SK-N-SH (cell line): ENCODE data around the gene FAHD1. TPM values are rescaled to one million over a fixed set of nuclear protein-coding genes. Genes with fewer than 3 reads are reported as not detected.

Experiments used
- CTCF ChIA-PET: fragments of 300-600, 350-600 bp; formaldehyde crosslinking; extraction: SDS; loops from one replicate; lab custom pipeline; 2021; lab: Yijun Ruan, JAX
- POLR2A ChIA-PET: fragments of 350-600 bp; sonication (Branson Sonifier 250); formaldehyde crosslinking; extraction: SDS; loops from one replicate; lab custom pipeline; 2020; ENCODE audit warnings: antibody characterized with exemption, inconsistent platforms; lab: Yijun Ruan, JAX
- DNase-seq: peaks from one replicate; pipeline ENCODE4 v3.0.0; 2012
- H2AFZ ChIP-seq: fragments of 200-600 bp; sonication (generic); 2 replicates; pipeline ENCODE4 v1.8.1; 2016; ENCODE audit warnings: antibody characterized with exemption, mild to moderate bottlenecking, low read depth
- H3F3A ChIP-seq: fragments of 200-600 bp; sonication (generic); replicated peaks from 2 replicates; pipeline ENCODE3; 2016; ENCODE audit warnings: antibody characterized with exemption, mild to moderate bottlenecking; ENCODE audit not compliant: insufficient read depth
- H3K27ac ChIP-seq, 2 experiments: fragments of 200-500 bp in 1 of 2; fragments of 200-600 bp in 1 of 2; sonication (Bioruptor generic) in 1 of 2; sonication (generic), shearing (Covaris generic) in 1 of 2; 2 replicates each; pipeline versions ENCODE4 v1.5.1 to v1.6.1; 2014 to 2016; ENCODE audit warnings: low read depth in 2 of 2, inconsistent platforms in 1 of 2, low read length in 1 of 2, mild to moderate bottlenecking in 1 of 2, mixed read lengths in 1 of 2
- H3K27me3 ChIP-seq: fragments of 200-600 bp; sonication (generic), shearing (Covaris generic); 2 replicates; pipeline ENCODE4 v1.6.1; 2016; ENCODE audit warnings: mixed run types; ENCODE audit not compliant: insufficient read depth
- H3K36me3 ChIP-seq, 2 experiments: fragments of 200-500 bp in 1 of 2; fragments of 200-600 bp in 1 of 2; sonication (Bioruptor generic) in 1 of 2; sonication (generic) in 1 of 2; replicated peaks in 1 of 2; 2 replicates each; pipeline versions ENCODE3 to v1.5.1; 2014 to 2016; ENCODE audit warnings: low read length in 1 of 2, mild to moderate bottlenecking in 1 of 2; ENCODE audit not compliant: insufficient read depth in 2 of 2, control insufficient read depth in 1 of 2
- H3K4me1 ChIP-seq, 2 experiments: fragments of 200-500 bp in 1 of 2; fragments of 200-600 bp in 1 of 2; sonication (Bioruptor generic) in 1 of 2; sonication (generic), shearing (Covaris generic) in 1 of 2; 2 replicates each; pipeline versions ENCODE4 v1.5.1 to v1.6.1; 2014 to 2016; ENCODE audit warnings: low read depth in 1 of 2, low read length in 1 of 2, mixed run types in 1 of 2; ENCODE audit not compliant: insufficient read depth in 2 of 2, control insufficient read depth in 1 of 2
- H3K4me2 ChIP-seq: fragments of 200-600 bp; sonication (generic), shearing (Covaris generic); 2 replicates; pipeline ENCODE4 v1.6.1; 2017; ENCODE audit warnings: mixed run types
- H3K4me3 ChIP-seq, 2 experiments: fragments of 200-500 bp in 1 of 2; fragments of 200-600 bp in 1 of 2; sonication (Bioruptor generic) in 1 of 2; sonication (generic), shearing (Covaris generic) in 1 of 2; 2 replicates each; pipeline versions ENCODE4 v1.5.1 to v1.8.1; 2014 to 2016; ENCODE audit warnings: low read depth in 2 of 2, inconsistent platforms in 1 of 2, low read length in 1 of 2, mild to moderate bottlenecking in 1 of 2, mixed read lengths in 1 of 2, moderate library complexity in 1 of 2
- H3K79me2 ChIP-seq: fragments of 200-600 bp; sonication (generic); 2 replicates; pipeline ENCODE4 v1.8.1; 2017; ENCODE audit warnings: mild to moderate bottlenecking; ENCODE audit not compliant: insufficient read depth
- H3K9ac ChIP-seq: fragments of 200-600 bp; sonication (generic); 2 replicates; pipeline ENCODE4 v1.6.1; 2017; ENCODE audit warnings: mixed run types
- H3K9me2 ChIP-seq: fragments of 200-600 bp; sonication (generic); 2 replicates; pipeline ENCODE4 v1.6.1; 2017; ENCODE audit warnings: mixed run types
- H3K9me3 ChIP-seq: fragments of 200-600 bp; sonication (generic); 2 replicates; pipeline ENCODE4 v1.6.1; 2017; ENCODE audit warnings: mixed run types, mild to moderate bottlenecking, moderate library complexity
- H4K20me1 ChIP-seq: fragments of 200-600 bp; sonication (generic); 2 replicates; pipeline ENCODE4 v1.6.1; 2017; ENCODE audit warnings: mild to moderate bottlenecking, mixed run types; ENCODE audit not compliant: insufficient read depth
- CHD2 ChIP-seq: fragments of 150-350 bp; IDR thresholded peaks from 2 replicates; pipeline ENCODE4 v1.6.1; 2018; ENCODE audit warnings: low read length; ENCODE audit not compliant: partially characterized antibody
- FOSL2 ChIP-seq: IDR thresholded peaks from 2 replicates; pipeline ENCODE4 v1.4.0; 2012; ENCODE audit warnings: low read depth, mild to moderate bottlenecking, moderate library complexity, borderline replicate concordance
- FOXJ3 ChIP-seq: sonication (generic); formaldehyde crosslinking; IDR thresholded peaks from 2 replicates; pipeline ENCODE4 v1.5.1; 2020; ENCODE audit warnings: mild to moderate bottlenecking, missing genetic modification reagents
- FOXM1 ChIP-seq: IDR thresholded peaks from 2 replicates; pipeline ENCODE4 v1.4.0; 2012; ENCODE audit warnings: low read depth, mild to moderate bottlenecking
- IRF3 ChIP-seq: fragments of 150-350 bp; IDR thresholded peaks from 2 replicates; pipeline ENCODE4 v1.6.1; 2016; ENCODE audit warnings: mild to moderate bottlenecking, low read depth, low read length
- JUND ChIP-seq: IDR thresholded peaks from 2 replicates; pipeline ENCODE4 v1.4.0; 2012
- MXI1 ChIP-seq: IDR thresholded peaks from 2 replicates; pipeline ENCODE4 v1.6.1; 2012; ENCODE audit warnings: mild to moderate bottlenecking, low read depth, low read length, improper control_type of control experiment
- NFIC ChIP-seq: IDR thresholded peaks from 2 replicates; pipeline ENCODE4 v1.4.0; 2012; ENCODE audit warnings: borderline replicate concordance
- NRF1 ChIP-seq: IDR thresholded peaks from 2 replicates; pipeline ENCODE4 v1.6.1; 2012; ENCODE audit warnings: low read depth, mild to moderate bottlenecking, low read length
- RAD21 ChIP-seq: IDR thresholded peaks from 2 replicates; pipeline ENCODE4 v1.6.1; 2012; ENCODE audit warnings: mild to moderate bottlenecking, low read length
- RCOR1 ChIP-seq: fragments of 150-350 bp; IDR thresholded peaks from 2 replicates; pipeline ENCODE4 v1.6.1; 2017; ENCODE audit warnings: antibody characterized with exemption, low read length
- RFX5 ChIP-seq: IDR thresholded peaks from 2 replicates; pipeline ENCODE4 v1.6.1; 2012; ENCODE audit warnings: mild to moderate bottlenecking, improper control_type of control experiment, low read length
- SIN3A ChIP-seq: IDR thresholded peaks from 2 replicates; pipeline ENCODE4 v1.6.1; 2012; ENCODE audit warnings: low read depth, mild to moderate bottlenecking, low read length, moderate library complexity, borderline replicate concordance
- SMC3 ChIP-seq: IDR thresholded peaks from 2 replicates; pipeline ENCODE4 v1.6.1; 2012; ENCODE audit warnings: low read depth, low read length, improper control_type of control experiment
- TAF1 ChIP-seq: IDR thresholded peaks from 2 replicates; pipeline ENCODE4 v1.6.1; 2012; ENCODE audit warnings: low read depth, mild to moderate bottlenecking, low read length, moderate library complexity, borderline replicate concordance
- TCF12 ChIP-seq: IDR thresholded peaks from 2 replicates; pipeline ENCODE4 v1.4.0; 2012
- TEAD4 ChIP-seq: IDR thresholded peaks from 2 replicates; pipeline ENCODE4 v1.4.0; 2012; ENCODE audit warnings: mild to moderate bottlenecking, borderline replicate concordance; ENCODE audit not compliant: insufficient read depth
- ZBTB33 ChIP-seq: IDR thresholded peaks from 2 replicates; pipeline ENCODE4 v1.4.0; 2012; ENCODE audit warnings: low read depth, borderline replicate concordance
- WGBS: methylation state at CpG from one replicate; pipeline ENCODE4 v1.1.6; 2017; ENCODE audit warnings: low lambda C conversion rate; 5-methylcytosine and 5-hydroxymethylcytosine counted together
- polyA plus RNA-seq, 3 experiments: library from polyadenylated mRNA; depleted of rRNA; stranded (reverse); fragments of >200 nt; gene quantifications; 2 replicates each; pipeline ENCODE4 v1.2.3, GENCODE V29; 2012
- TF ChIP-seq, protein P1 (sequence below): fragments of 200-600 bp; sonication (generic); IDR thresholded peaks from 2 replicates; pipeline ENCODE4 v1.6.1; 2017; ENCODE audit warnings: antibody characterized with exemption, mild to moderate bottlenecking, moderate library complexity
- TF ChIP-seq, protein P2 (sequence below): IDR thresholded peaks from 2 replicates; pipeline ENCODE4 v1.6.1; 2012; ENCODE audit warnings: mild to moderate bottlenecking, low read depth, low read length, moderate library complexity

FAHD1 gene
- polyA plus RNA-seq, 1 of the 3 experiments (the other 2 are of a cell fraction), result 59.0 TPM

DNA sequence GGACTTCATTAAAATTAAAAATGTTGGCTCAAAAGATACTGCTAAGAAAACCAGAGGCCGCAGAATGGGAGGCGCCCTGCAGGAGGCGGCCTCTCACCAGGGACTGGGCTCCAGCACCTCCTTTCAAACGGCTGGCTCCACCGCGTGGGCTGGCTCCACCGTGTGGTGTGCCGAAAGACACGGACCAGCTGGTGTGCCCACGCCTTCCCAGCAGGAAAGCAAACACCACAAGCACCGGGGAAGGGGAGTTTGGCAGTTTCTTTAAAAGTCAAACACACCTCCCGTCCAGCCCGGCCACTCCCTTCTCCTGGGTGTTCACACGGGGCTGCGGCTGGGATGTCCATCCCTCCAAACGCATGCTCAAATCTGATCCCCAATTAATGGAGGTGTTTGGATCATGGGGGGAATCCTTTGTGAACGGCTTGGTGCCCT, 14.3 kb upstream of the FAHD1 start:
- H3K4me1 ChIP-seq, result no peaks in the 10 kb centered on the region
- H3K27me3 ChIP-seq, result no peaks in the 10 kb centered on the region
- H3K4me3 ChIP-seq, result no peak overlapping the region
- peaks cover 7% of the 10 kb centered on the region for H3F3A ChIP-seq
- H3K36me3 ChIP-seq, result peaks cover 0 to 20% of the 10 kb centered on the region in 2 experiments
- no peak overlapping the region for H3K27ac ChIP-seq
- ChIA-PET CTCF (interaction anchor here (0.7 to 2.0 kb wide), 3 partner anchors 14 to 654 kb away, joined by 3 to 7 read pairs (median 3); partner anchors contain the start of genes FAHD1 and HAGH), POLR2A (interaction anchor here (1.3 kb wide), 1 partner anchor 14 kb away, joined by 3 read pairs; the partner anchor contains the start of genes FAHD1 and HAGH)
- H3K4me2 ChIP-seq, result no peak overlapping the region
- no peaks in the 10 kb centered on the region for H4K20me1 ChIP-seq
- no peak for TF ChIP-seq FOSL2
- TF ChIP-seq RFX5, result no peak
- TF ChIP-seq IRF3, result no peak
- TF ChIP-seq NRF1, result no peak
- TF ChIP-seq SIN3A, result no peak
- no peak for TF ChIP-seq CHD2
- no peak for TF ChIP-seq TEAD4
- peak; percentile 47; the same call in 1 of the 2 replicates for TF ChIP-seq MXI1
- TF ChIP-seq TCF12, result no peak
- TF ChIP-seq FOXJ3 (CRISPR knock-in tag), result no peak
- no peak for TF ChIP-seq TAF1
- TF ChIP-seq, protein P1, sequence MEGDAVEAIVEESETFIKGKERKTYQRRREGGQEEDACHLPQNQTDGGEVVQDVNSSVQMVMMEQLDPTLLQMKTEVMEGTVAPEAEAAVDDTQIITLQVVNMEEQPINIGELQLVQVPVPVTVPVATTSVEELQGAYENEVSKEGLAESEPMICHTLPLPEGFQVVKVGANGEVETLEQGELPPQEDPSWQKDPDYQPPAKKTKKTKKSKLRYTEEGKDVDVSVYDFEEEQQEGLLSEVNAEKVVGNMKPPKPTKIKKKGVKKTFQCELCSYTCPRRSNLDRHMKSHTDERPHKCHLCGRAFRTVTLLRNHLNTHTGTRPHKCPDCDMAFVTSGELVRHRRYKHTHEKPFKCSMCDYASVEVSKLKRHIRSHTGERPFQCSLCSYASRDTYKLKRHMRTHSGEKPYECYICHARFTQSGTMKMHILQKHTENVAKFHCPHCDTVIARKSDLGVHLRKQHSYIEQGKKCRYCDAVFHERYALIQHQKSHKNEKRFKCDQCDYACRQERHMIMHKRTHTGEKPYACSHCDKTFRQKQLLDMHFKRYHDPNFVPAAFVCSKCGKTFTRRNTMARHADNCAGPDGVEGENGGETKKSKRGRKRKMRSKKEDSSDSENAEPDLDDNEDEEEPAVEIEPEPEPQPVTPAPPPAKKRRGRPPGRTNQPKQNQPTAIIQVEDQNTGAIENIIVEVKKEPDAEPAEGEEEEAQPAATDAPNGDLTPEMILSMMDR, result peak; percentile 48
- no peak for TF ChIP-seq NFIC
- TF ChIP-seq, protein P2, sequence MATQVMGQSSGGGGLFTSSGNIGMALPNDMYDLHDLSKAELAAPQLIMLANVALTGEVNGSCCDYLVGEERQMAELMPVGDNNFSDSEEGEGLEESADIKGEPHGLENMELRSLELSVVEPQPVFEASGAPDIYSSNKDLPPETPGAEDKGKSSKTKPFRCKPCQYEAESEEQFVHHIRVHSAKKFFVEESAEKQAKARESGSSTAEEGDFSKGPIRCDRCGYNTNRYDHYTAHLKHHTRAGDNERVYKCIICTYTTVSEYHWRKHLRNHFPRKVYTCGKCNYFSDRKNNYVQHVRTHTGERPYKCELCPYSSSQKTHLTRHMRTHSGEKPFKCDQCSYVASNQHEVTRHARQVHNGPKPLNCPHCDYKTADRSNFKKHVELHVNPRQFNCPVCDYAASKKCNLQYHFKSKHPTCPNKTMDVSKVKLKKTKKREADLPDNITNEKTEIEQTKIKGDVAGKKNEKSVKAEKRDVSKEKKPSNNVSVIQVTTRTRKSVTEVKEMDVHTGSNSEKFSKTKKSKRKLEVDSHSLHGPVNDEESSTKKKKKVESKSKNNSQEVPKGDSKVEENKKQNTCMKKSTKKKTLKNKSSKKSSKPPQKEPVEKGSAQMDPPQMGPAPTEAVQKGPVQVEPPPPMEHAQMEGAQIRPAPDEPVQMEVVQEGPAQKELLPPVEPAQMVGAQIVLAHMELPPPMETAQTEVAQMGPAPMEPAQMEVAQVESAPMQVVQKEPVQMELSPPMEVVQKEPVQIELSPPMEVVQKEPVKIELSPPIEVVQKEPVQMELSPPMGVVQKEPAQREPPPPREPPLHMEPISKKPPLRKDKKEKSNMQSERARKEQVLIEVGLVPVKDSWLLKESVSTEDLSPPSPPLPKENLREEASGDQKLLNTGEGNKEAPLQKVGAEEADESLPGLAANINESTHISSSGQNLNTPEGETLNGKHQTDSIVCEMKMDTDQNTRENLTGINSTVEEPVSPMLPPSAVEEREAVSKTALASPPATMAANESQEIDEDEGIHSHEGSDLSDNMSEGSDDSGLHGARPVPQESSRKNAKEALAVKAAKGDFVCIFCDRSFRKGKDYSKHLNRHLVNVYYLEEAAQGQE, result no peak
- TF ChIP-seq ZBTB33, result no peak
- TF ChIP-seq SMC3, result peak; percentile 37
- no peak for TF ChIP-seq JUND
- TF ChIP-seq RAD21, result peak; percentile 59
- TF ChIP-seq RCOR1, result no peak
- TF ChIP-seq FOXM1, result no peak
- no peak overlapping the region for H2AFZ ChIP-seq
- 75% methylated on average over 15 of the region's 17 CpGs for WGBS
- DNase-seq, result peak; percentile 84
- no peaks in the 10 kb centered on the region for H3K9me3 ChIP-seq
- H3K79me2 ChIP-seq, result peaks cover 4% of the 10 kb centered on the region; the same call in 1 of the 2 replicates
- no peak overlapping the region for H3K9ac ChIP-seq
- H3K9me2 ChIP-seq, result no peaks in the 10 kb centered on the region
